Esophagus muscularis mucosa (tissue), 4 donors: ENCODE measurements around the gene DGKD. TPM values are rescaled to one million over a fixed set of nuclear protein-coding genes. Genes with fewer than 3 reads are reported as not detected.

Source experiments
- DNase-seq: peaks from one replicate; pipeline ENCODE4 v3.0.0-alpha.2; 2017; ENCODE audit errors: extremely low spot score
- H3K27ac ChIP-seq, 4 donors: fragments of 200-600 bp; sonication (generic); replicated peaks in 1 of 4; 1 replicate in 3 of 4; 2 replicates in 1 of 4; pipeline ENCODE4 v1.5.1; 2016 to 2019; ENCODE audit warnings: mild to moderate bottlenecking in 1 of 4
- H3K27me3 ChIP-seq, 4 donors: fragments of 200-600 bp; sonication (generic); one replicate each; pipeline versions ENCODE4 v1.5.1 to v1.6.0; 2016 to 2019
- H3K36me3 ChIP-seq, 4 donors: fragments of 200-600 bp; sonication (generic); one replicate each; pipeline ENCODE4 v1.5.1; 2016 to 2019
- H3K4me1 ChIP-seq, 4 donors: fragments of 200-600 bp; sonication (generic); one replicate each; pipeline ENCODE4 v1.5.1; 2016 to 2019
- H3K4me3 ChIP-seq, 4 donors: fragments of 200-600 bp; sonication (generic); 1 replicate in 2 of 4; 2 replicates in 2 of 4; pipeline ENCODE4 v1.5.1; 2016 to 2019; ENCODE audit warnings: mild to moderate bottlenecking in 4 of 4, moderate library complexity in 1 of 4
- H3K9me3 ChIP-seq, 4 donors: fragments of 200-600 bp; sonication (generic); 1 replicate in 3 of 4; 2 replicates in 1 of 4; pipeline ENCODE4 v1.5.1; 2016 to 2019
- EP300 ChIP-seq: sonication (generic); formaldehyde crosslinking; IDR thresholded peaks from one replicate; pipeline ENCODE4 v1.6.1; 2017; ENCODE audit warnings: antibody characterized with exemption
- POLR2A ChIP-seq: fragments of 450-650 bp; IDR thresholded peaks from one replicate; pipeline ENCODE4 v1.6.1; 2017; ENCODE audit warnings: antibody characterized with exemption, moderate library complexity, mild to moderate bottlenecking, low read depth
- POLR2AphosphoS5 ChIP-seq, 2 donors: sonication (generic); formaldehyde crosslinking; IDR thresholded peaks; one replicate each; pipeline ENCODE4 v1.6.1; 2017; ENCODE audit warnings: antibody characterized with exemption in 2 of 2
- WGBS: methylation state at CpG from one replicate; pipeline ENCODE4 v1.1.5; 2018; 5-methylcytosine and 5-hydroxymethylcytosine counted together
- intact Hi-C: fragments of 100-400 bp; cut with DNase I; formaldehyde crosslinking; loops from one replicate; pipeline ENCODE4 v1.15.1; 2023
- total RNA-seq, 4 donors: library from RNA; depleted of rRNA; stranded (reverse); fragments of >200 nt; gene quantifications; one replicate each; pipeline versions ENCODE4 v1.1.0 to v1.2.1, GENCODE V29; 2016
- TF ChIP-seq, protein P1 (sequence below), 3 experiments: fragments of 200-600 bp in 2 of 3; fragments of 450-650 bp in 1 of 3; sonication (generic) in 2 of 3; IDR thresholded peaks; one replicate each; pipeline ENCODE4 v1.5.1; 2017 to 2019; ENCODE audit warnings: antibody characterized with exemption in 3 of 3, mild to moderate bottlenecking in 2 of 3, moderate library complexity in 1 of 3

Gene DGKD
- total RNA-seq, 4 donors from 2014 or later, result 11.6 to 16.1 (median 13.3) TPM

DNA sequence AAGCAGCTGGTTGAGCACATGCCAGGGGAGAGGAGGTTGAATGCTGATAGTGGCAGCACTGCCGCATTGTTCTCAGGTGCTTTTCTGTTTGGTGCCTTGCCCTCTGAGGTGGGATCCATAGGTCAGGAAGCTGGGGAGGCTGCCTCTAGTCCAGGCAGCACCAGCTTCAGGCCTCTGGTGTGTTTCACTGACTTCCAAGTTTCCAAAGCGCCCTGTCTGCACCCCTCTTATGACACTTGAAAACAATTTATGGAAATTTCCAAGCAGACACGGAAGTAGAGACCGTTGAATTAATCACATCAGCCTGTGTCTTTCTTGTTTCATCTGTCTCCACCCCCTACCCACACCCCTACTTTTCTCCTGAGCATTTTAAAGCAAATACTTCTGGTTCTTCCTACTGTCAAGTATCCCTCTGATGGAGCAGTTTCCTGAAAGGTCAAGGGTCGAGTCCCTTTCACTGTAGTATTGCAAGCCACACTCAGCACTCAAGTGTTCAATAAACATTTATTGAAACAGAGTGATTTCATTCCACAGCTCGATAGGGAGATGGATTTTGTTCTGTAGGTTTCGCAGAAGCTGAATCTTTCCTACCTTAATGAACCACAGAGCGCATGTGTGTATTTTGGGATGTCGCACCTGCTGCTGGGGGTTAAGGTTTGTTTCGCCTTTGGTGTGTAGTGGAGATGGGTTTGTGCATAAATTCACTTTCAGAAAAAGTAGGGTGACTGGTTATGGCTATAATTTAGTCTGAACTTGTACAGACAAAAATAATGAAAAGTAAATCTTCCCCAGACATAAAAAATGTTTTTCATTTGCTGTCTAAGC lies 21.4 kb downstream of the DGKD start:
- H3K9me3 ChIP-seq, result no peaks in the 10 kb centered on the region
- DNase-seq, result no peak
- WGBS, result 84% methylated on average over 10 of the region's 10 CpGs
- no peaks in the 10 kb centered on the region for H3K27me3 ChIP-seq
- no peak overlapping the region for H3K4me3 ChIP-seq
- no peaks in the 10 kb centered on the region for H3K4me1 ChIP-seq
- TF ChIP-seq, protein P1, sequence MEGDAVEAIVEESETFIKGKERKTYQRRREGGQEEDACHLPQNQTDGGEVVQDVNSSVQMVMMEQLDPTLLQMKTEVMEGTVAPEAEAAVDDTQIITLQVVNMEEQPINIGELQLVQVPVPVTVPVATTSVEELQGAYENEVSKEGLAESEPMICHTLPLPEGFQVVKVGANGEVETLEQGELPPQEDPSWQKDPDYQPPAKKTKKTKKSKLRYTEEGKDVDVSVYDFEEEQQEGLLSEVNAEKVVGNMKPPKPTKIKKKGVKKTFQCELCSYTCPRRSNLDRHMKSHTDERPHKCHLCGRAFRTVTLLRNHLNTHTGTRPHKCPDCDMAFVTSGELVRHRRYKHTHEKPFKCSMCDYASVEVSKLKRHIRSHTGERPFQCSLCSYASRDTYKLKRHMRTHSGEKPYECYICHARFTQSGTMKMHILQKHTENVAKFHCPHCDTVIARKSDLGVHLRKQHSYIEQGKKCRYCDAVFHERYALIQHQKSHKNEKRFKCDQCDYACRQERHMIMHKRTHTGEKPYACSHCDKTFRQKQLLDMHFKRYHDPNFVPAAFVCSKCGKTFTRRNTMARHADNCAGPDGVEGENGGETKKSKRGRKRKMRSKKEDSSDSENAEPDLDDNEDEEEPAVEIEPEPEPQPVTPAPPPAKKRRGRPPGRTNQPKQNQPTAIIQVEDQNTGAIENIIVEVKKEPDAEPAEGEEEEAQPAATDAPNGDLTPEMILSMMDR (IDR thresholded peaks at IDR 0.05), result no peak
- TF ChIP-seq POLR2AphosphoS5 (IDR thresholded peaks at IDR 0.05), result no peak
- TF ChIP-seq EP300, result no peak
- TF ChIP-seq POLR2A, result no peak
- H3K36me3 ChIP-seq, result peaks cover 0 to 18% (median 2%) of the 10 kb centered on the region in 4 donors
- H3K27ac ChIP-seq, result no peak overlapping the region
- intact Hi-C loops, result no loop called here

DNA sequence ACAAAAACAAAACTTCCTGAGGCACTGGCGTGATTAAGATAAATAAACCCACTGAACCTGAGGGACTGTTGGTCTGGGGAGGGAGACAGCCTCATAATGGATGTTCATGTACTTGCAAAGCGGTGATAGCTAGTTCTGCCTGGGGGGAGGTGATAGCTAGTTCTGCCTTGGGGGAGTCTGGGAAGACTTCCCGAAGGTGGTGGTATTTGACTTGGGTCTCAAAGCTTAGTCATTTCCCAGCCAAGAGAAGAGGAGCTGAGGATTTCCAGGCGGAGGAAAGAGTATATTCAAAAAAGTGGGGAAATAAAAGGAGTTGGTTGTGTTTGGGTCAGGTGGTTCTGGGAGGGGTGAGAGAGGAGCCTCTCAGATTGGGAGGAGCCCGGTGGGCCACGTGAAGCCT lies 24.7 kb downstream of the DGKD start:
- intact Hi-C loops, result no loop called here
- peaks cover 0 to under 1% (median 0%) of the 10 kb centered on the region in 4 donors for H3K4me1 ChIP-seq
- peaks cover 0 to 4% (median 2%) of the 10 kb centered on the region in 4 donors for H3K36me3 ChIP-seq
- DNase-seq, result no peak
- no peak overlapping the region for H3K27ac ChIP-seq
- 92% methylated on average over 6 of the region's 6 CpGs for WGBS
- no peak overlapping the region for H3K4me3 ChIP-seq
- no peaks in the 10 kb centered on the region for H3K9me3 ChIP-seq
- H3K27me3 ChIP-seq, result no peaks in the 10 kb centered on the region
- TF ChIP-seq POLR2A (no peak), EP300 (no peak), POLR2AphosphoS5 (IDR thresholded peaks at IDR 0.05) (no peak)
- TF ChIP-seq, protein P1 (IDR thresholded peaks at IDR 0.05), result no peak

DNA sequence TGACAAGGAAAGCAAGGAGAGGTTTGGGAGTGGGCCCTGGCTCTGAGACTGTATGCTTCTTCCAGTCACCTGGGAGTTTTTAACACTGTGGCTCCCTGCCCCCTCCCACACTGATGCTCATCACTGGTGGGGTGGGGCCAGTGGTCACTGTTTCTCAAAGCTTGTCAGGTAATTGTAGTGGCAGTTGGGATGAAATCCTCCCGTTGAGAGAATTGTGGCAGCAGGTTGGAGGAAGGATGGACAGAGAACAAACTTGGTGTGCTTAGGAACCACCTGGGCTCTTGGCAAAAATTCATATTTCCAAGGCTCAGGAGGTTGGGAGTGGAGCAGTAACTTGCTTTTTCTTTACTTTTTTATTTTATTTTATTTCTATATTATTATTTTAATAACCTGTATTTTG lies 25.1 kb downstream of the DGKD start:
- TF ChIP-seq, protein P1 (IDR thresholded peaks at IDR 0.05), result no peak
- TF ChIP-seq EP300 (no peak), POLR2AphosphoS5 (IDR thresholded peaks at IDR 0.05) (no peak), POLR2A (no peak)
- WGBS, result 48% methylated on average over 1 of the region's 1 CpG
- no peaks in the 10 kb centered on the region for H3K9me3 ChIP-seq
- intact Hi-C loops, result no loop called here
- no peak overlapping the region for H3K4me3 ChIP-seq
- no peak overlapping the region for H3K27ac ChIP-seq
- H3K27me3 ChIP-seq, result no peaks in the 10 kb centered on the region
- DNase-seq, result no peak
- H3K4me1 ChIP-seq, result peaks cover 0 to 5% (median under 1%) of the 10 kb centered on the region in 4 donors
- H3K36me3 ChIP-seq, result peaks cover 0 to 3% (median under 1%) of the 10 kb centered on the region in 4 donors

DNA sequence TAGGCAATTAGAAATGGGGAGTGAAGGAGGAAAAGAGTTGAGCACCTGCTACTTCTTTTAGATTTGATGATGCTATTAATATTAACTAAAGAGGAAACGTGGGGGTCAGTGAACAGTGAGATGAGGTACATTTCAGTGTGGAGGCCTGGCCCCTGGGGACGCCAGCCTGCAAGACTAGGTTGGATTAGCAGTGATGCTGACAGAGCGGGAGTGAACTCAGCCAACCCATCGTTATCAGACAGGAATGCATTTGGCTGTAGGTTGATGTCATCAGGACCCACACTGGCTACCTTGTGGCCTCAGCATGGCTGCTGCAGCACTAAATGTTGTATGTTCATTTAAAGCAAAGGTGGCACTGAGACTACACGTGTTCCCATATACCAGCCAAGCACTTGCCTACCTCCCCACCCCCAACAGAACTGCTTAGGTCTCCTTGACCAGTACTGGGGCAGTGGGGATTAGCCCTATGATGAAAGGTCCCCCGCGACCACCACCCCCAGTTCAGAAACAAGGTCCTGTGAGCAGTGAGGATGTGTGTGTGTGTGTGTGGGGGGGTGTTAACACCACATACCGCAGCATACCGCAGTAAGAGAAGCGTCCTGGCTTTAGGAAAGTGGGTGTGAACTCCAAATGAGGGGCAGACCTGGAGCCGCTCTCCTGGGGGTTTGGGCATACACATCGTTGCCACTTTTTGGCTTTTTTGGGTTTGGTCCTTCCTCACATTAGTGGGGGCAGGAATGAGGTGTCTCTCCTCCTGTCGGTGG lies 26.0 kb downstream of the DGKD start:
- no peaks in the 10 kb centered on the region for H3K27me3 ChIP-seq
- no peak for DNase-seq
- H3K27ac ChIP-seq, result no peak overlapping the region
- no peaks in the 10 kb centered on the region for H3K9me3 ChIP-seq
- no peak for TF ChIP-seq POLR2A
- intact Hi-C loops, result no loop called here
- H3K36me3 ChIP-seq, result peaks cover 0 to 3% (median 0%) of the 10 kb centered on the region in 4 donors
- no peak overlapping the region for H3K4me3 ChIP-seq
- 90% methylated on average over 13 of the region's 13 CpGs for WGBS
- H3K4me1 ChIP-seq, result peaks cover 5 to 13% (median 9%) of the 10 kb centered on the region in 4 donors

DNA sequence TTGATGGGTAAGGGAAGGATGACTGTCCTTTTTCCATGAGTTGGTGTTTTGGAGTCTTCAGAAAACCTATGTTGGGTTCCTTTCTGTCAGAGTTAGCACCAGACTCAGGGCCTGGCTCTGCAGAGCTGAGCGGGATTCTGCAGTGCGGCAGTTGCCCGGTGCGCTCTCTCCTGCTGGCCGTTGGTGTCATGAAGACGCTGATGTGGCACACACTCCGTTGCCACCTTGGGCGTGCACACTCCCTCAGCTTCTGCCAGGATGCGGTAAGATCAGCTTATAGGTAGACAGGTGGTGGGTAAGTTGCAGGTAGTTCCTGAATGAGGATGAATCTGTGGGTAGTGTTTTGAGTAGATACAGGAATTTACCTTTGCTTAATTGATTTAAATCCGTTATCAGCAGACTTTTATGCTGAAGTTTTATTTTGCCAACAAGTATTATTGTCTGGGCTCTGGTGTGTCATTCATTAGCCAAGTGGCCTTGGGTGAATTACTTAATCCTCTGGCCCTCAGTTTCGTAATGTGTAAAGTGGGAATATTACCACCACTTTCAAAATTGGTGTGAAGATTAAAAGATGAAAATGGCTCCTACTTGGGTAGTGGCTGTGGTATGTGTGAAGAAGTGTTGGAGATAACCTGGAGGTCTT lies 26.8 kb downstream of the DGKD start:
- DNase-seq, result no peak
- 83% methylated on average over 5 of the region's 11 CpGs for WGBS
- TF ChIP-seq POLR2A (no peak), EP300 (no peak), POLR2AphosphoS5 (IDR thresholded peaks at IDR 0.05) (no peak)
- TF ChIP-seq, protein P1 (IDR thresholded peaks at IDR 0.05), result no peak

More for the DNA sequence above, 26.8 kb downstream of the DGKD start:
- Histone ChIP-seq H3K27ac (no peak overlapping the region), H3K4me3 (no peak overlapping the region), H3K9me3 (no peaks in the 10 kb centered on the region), H3K27me3 (no peaks in the 10 kb centered on the region), H3K36me3 (peaks cover 0 to 3% (median 0%) of the 10 kb centered on the region in 4 donors), H3K4me1 (peaks cover 13 to 21% (median 17%) of the 10 kb centered on the region in 4 donors)
- intact Hi-C loops, result no loop called here
